Trophoblast cell (in vitro differentiated cells and primary cell): ENCODE results near the gene ARHGAP26.

ENCODE experiments used
- DNase-seq, 2 donors: peaks; one replicate each; pipeline ENCODE4 v3.0.0-alpha.2; 2016
- H2AFZ ChIP-seq: 2 replicates; pipeline ENCODE4 v1.6.1; 2013; ENCODE audit warnings: low read length, moderate library complexity, mild to moderate bottlenecking; ENCODE audit not compliant: insufficient read depth, poor library complexity
- H2AK5ac ChIP-seq: 2 replicates; pipeline ENCODE4 v1.6.1; 2013; ENCODE audit warnings: mild to moderate bottlenecking, low read length
- H2BK120ac ChIP-seq: 2 replicates; pipeline ENCODE4 v1.6.1; 2013; ENCODE audit warnings: low read length, mild to moderate bottlenecking, moderate library complexity; ENCODE audit not compliant: insufficient read depth, poor library complexity
- H2BK12ac ChIP-seq: 2 replicates; pipeline ENCODE4 v1.6.1; 2013; ENCODE audit warnings: mild to moderate bottlenecking, low read length, moderate library complexity
- H2BK5ac ChIP-seq: 2 replicates; pipeline ENCODE4 v1.6.1; 2013; ENCODE audit warnings: low read length, low read depth, moderate library complexity, mild to moderate bottlenecking; ENCODE audit not compliant: poor library complexity
- H3K14ac ChIP-seq: 2 replicates; pipeline ENCODE4 v1.6.1; 2013; ENCODE audit warnings: mild to moderate bottlenecking, low read length
- H3K18ac ChIP-seq: 2 replicates; pipeline ENCODE4 v1.6.1; 2013; ENCODE audit warnings: mild to moderate bottlenecking, low read length
- H3K23ac ChIP-seq: 2 replicates; pipeline ENCODE4 v1.6.1; 2013; ENCODE audit warnings: low read length
- H3K27ac ChIP-seq: 2 replicates; pipeline ENCODE4 v1.5.1; 2013; ENCODE audit warnings: low read depth, mild to moderate bottlenecking, inconsistent platforms, low read length, moderate library complexity
- H3K27me3 ChIP-seq: 2 replicates; pipeline ENCODE4 v1.6.1; 2013; ENCODE audit warnings: inconsistent platforms, mild to moderate bottlenecking, low read length, moderate library complexity; ENCODE audit not compliant: insufficient read depth
- H3K36me3 ChIP-seq, 2 experiments: 1 replicate in 1 of 2; 2 replicates in 1 of 2; pipeline ENCODE4 v1.6.1; 2013; ENCODE audit warnings: low read length in 2 of 2, mild to moderate bottlenecking in 2 of 2, moderate library complexity in 1 of 2; ENCODE audit not compliant: insufficient read depth in 2 of 2, control insufficient read depth in 1 of 2
- H3K4ac ChIP-seq: 2 replicates; pipeline ENCODE4 v1.6.1; 2013; ENCODE audit warnings: low read depth, mild to moderate bottlenecking, low read length, moderate library complexity
- H3K4me1 ChIP-seq, 2 experiments: 1 replicate in 1 of 2; 2 replicates in 1 of 2; pipeline ENCODE4 v1.6.1; 2013; ENCODE audit warnings: low read length in 2 of 2, mild to moderate bottlenecking in 2 of 2, moderate library complexity in 1 of 2; ENCODE audit not compliant: insufficient read depth in 2 of 2, control insufficient read depth in 1 of 2
- H3K4me2 ChIP-seq: 2 replicates; pipeline ENCODE4 v1.6.1; 2013; ENCODE audit warnings: inconsistent platforms, mild to moderate bottlenecking, low read length, moderate library complexity
- H3K4me3 ChIP-seq: 2 replicates; pipeline ENCODE4 v1.5.1; 2013; ENCODE audit warnings: mild to moderate bottlenecking, low read depth, low read length, inconsistent platforms
- H3K79me1 ChIP-seq: one replicate; pipeline ENCODE4 v1.6.1; 2013; ENCODE audit warnings: low read length
- H3K79me2 ChIP-seq: 2 replicates; pipeline ENCODE4 v1.6.1; 2013; ENCODE audit warnings: low read length, mild to moderate bottlenecking; ENCODE audit not compliant: control insufficient read depth, insufficient read depth, poor library complexity
- H3K9ac ChIP-seq: 2 replicates; pipeline ENCODE4 v1.6.1; 2013; ENCODE audit warnings: mild to moderate bottlenecking, low read length
- H3K9me3 ChIP-seq: 2 replicates; pipeline ENCODE4 v1.6.1; 2013; ENCODE audit warnings: low read depth, mild to moderate bottlenecking, control low read depth, inconsistent platforms, low read length; ENCODE audit not compliant: insufficient read depth
- H4K12ac ChIP-seq: 2 replicates; pipeline ENCODE4 v1.6.1; 2013; ENCODE audit warnings: low read depth, mild to moderate bottlenecking, low read length, moderate library complexity
- H4K8ac ChIP-seq: 2 replicates; pipeline ENCODE4 v1.6.1; 2013; ENCODE audit warnings: low read depth, mild to moderate bottlenecking, low read length, moderate library complexity
- H4K91ac ChIP-seq: one replicate; pipeline ENCODE4 v1.6.1; 2013; ENCODE audit warnings: low read depth, mild to moderate bottlenecking, low read length, moderate library complexity
- WGBS: extraction: QIAGEN DNeasy Blood & Tissue Kit; methylation state at CpG from one replicate; pipeline ENCODE4 v1.1.7; 2013; ENCODE audit warnings: missing lambda C conversion rate; ENCODE audit not compliant: insufficient read length, insufficient coverage; ENCODE audit errors: extremely low coverage; 5-methylcytosine and 5-hydroxymethylcytosine counted together

ARHGAP26 gene

DNA sequence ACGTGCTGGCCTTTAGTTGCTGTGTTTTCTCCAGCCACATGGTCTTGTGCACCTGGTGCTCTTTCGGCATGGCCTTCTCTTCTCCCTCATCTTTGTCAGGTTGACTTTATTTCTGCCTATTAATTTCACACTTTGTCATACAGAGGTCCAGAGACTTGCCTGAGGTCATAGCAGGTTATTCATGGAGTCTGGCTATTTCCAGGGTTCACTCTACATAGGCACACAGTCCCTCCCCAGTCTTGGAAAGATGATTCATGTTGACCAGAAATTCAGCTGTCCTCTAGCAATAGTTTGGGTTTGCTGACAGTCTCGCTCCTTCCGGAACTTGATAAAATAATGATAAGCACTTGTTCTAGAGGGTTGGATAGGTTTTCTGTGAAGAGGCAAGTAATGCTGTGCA lies 81.6 kb downstream of the ARHGAP26 start:
- Histone ChIP-seq H2BK120ac (no peak overlapping the region), H3K18ac (no peak overlapping the region), H3K14ac (no peak overlapping the region), H3K4me1 (no peaks in the 10 kb centered on the region), H3K4ac (no peak overlapping the region), H3K79me1 (no peaks in the 10 kb centered on the region), H4K91ac (no peak overlapping the region), H4K12ac (no peak overlapping the region), H2BK5ac (no peak overlapping the region), H3K4me2 (no peak overlapping the region), H3K27ac (no peak overlapping the region), H2AK5ac (no peak overlapping the region), H3K4me3 (no peak overlapping the region), H2AFZ (no peak overlapping the region), H3K9me3 (no peaks in the 10 kb centered on the region), H3K27me3 (no peaks in the 10 kb centered on the region), H4K8ac (no peak overlapping the region), H3K9ac (no peak overlapping the region), H3K79me2 (no peaks in the 10 kb centered on the region), H3K36me3 (no peaks in the 10 kb centered on the region), H2BK12ac (no peak overlapping the region), H3K23ac (no peak overlapping the region)
- no CpG with 5 or more reads among the region's 4 CpGs for WGBS
- DNase-seq, result no peak

GRCh38 chr5:142852416-142853198 lies 82.4 kb downstream of the ARHGAP26 start:
- no peak overlapping the region for H2BK5ac ChIP-seq
- WGBS, result no CpG with 5 or more reads among the region's 8 CpGs
- DNase-seq, result no peak
- no peak overlapping the region for H4K8ac ChIP-seq
- no peak overlapping the region for H4K91ac ChIP-seq
- H3K9me3 ChIP-seq, result no peaks in the 10 kb centered on the region
- no peak overlapping the region for H3K4ac ChIP-seq
- no peak overlapping the region for H3K9ac ChIP-seq
- H3K36me3 ChIP-seq, result no peaks in the 10 kb centered on the region
- no peak overlapping the region for H3K14ac ChIP-seq
- no peak overlapping the region for H3K27ac ChIP-seq
- H3K18ac ChIP-seq, result no peak overlapping the region
- no peak overlapping the region for H3K4me2 ChIP-seq
- no peak overlapping the region for H3K23ac ChIP-seq
- H2BK12ac ChIP-seq, result no peak overlapping the region
- H3K79me2 ChIP-seq, result no peaks in the 10 kb centered on the region
- no peak overlapping the region for H4K12ac ChIP-seq
- H3K4me1 ChIP-seq, result no peaks in the 10 kb centered on the region
- no peak overlapping the region for H3K4me3 ChIP-seq
- no peaks in the 10 kb centered on the region for H3K27me3 ChIP-seq
- no peak overlapping the region for H2BK120ac ChIP-seq
- no peak overlapping the region for H2AFZ ChIP-seq
- no peak overlapping the region for H2AK5ac ChIP-seq
- no peaks in the 10 kb centered on the region for H3K79me1 ChIP-seq

- no peak for DNase-seq
- WGBS, result no CpG with 5 or more reads among the region's 4 CpGs
- H3K23ac ChIP-seq, result no peak overlapping the region
- no peak overlapping the region for H2BK12ac ChIP-seq
- no peak overlapping the region for H4K12ac ChIP-seq
- H3K4me1 ChIP-seq, result no peaks in the 10 kb centered on the region
- H3K4me2 ChIP-seq, result no peak overlapping the region
- H2AFZ ChIP-seq, result no peak overlapping the region
- H3K79me1 ChIP-seq, result no peaks in the 10 kb centered on the region
- H3K4me3 ChIP-seq, result no peak overlapping the region
- no peak overlapping the region for H2AK5ac ChIP-seq
- no peak overlapping the region for H4K91ac ChIP-seq
- H3K27ac ChIP-seq, result no peak overlapping the region
- H3K9me3 ChIP-seq, result no peaks in the 10 kb centered on the region
- no peak overlapping the region for H3K14ac ChIP-seq
- no peak overlapping the region for H3K18ac ChIP-seq
- H3K36me3 ChIP-seq, result no peaks in the 10 kb centered on the region
- no peak overlapping the region for H4K8ac ChIP-seq
- H3K27me3 ChIP-seq, result no peaks in the 10 kb centered on the region
- no peak overlapping the region for H3K9ac ChIP-seq
- H3K4ac ChIP-seq, result no peak overlapping the region
- H2BK5ac ChIP-seq, result no peak overlapping the region
- no peak overlapping the region for H2BK120ac ChIP-seq
- no peaks in the 10 kb centered on the region for H3K79me2 ChIP-seq
These were observed 83.5 kb downstream of the ARHGAP26 start for GRCh38 chr5:142853682-142854081.

- no CpG with 5 or more reads among the region's 6 CpGs for WGBS
- Histone ChIP-seq H3K79me2 (no peaks in the 10 kb centered on the region), H2BK120ac (no peak overlapping the region), H3K23ac (no peak overlapping the region), H3K79me1 (no peaks in the 10 kb centered on the region), H3K4me2 (no peak overlapping the region), H4K12ac (no peak overlapping the region), H2AFZ (no peak overlapping the region), H3K36me3 (no peaks in the 10 kb centered on the region), H4K91ac (no peak overlapping the region), H2BK5ac (no peak overlapping the region), H3K4me3 (no peak overlapping the region), H3K4me1 (no peaks in the 10 kb centered on the region), H4K8ac (no peak overlapping the region), H3K27ac (no peak overlapping the region), H2BK12ac (no peak overlapping the region), H3K18ac (no peak overlapping the region), H2AK5ac (no peak overlapping the region), H3K4ac (no peak overlapping the region), H3K9ac (no peak overlapping the region), H3K14ac (no peak overlapping the region), H3K27me3 (no peaks in the 10 kb centered on the region), H3K9me3 (no peaks in the 10 kb centered on the region)
- no peak for DNase-seq
These were observed 86.1 kb downstream of the ARHGAP26 start for GRCh38 chr5:142856269-142856782.
